ENCODE results near the gene GPSM3.

- TF ChIP-seq CTCF (IDR thresholded peaks at IDR 0.05): peak; percentile 78
- TF ChIP-seq POLR2AphosphoS5 (IDR thresholded peaks at IDR 0.05; ENCODE audit: low read depth, low read length): peak; percentile 60; the same call in 1 of the 2 replicates
- 0 out of 4 replicates have a peak, but pooled peaks of 1 of the 2 experiments have one; percentile 16 for TF ChIP-seq REST (IDR thresholded peaks at IDR 0.05; ENCODE audit: insufficient read depth in 1 of 2, low read depth in 2 of 2, low read length in 1 of 2)
- no peak for TF ChIP-seq SIN3A (IDR thresholded peaks at IDR 0.05; ENCODE audit: borderline replicate concordance, insufficient read depth, low read depth, low read length)
- TF ChIP-seq TCF7L2 (IDR thresholded peaks at IDR 0.05; ENCODE audit: low read depth, low read length): no peak
Observed at GRCh38 chr6:32194825-32195651, 2.6 kb upstream of the GPSM3 start.

Measured in Panc1 (cell line).